Stimulated activated CD4-positive, alpha-beta T cell treated with anti-CD3 and anti-CD28 coated beads, Interleukin-12 subunit alpha, Interleukin-12 subunit beta, amount 100 ng/mL, for 4 hours (primary cell): Measurements from ENCODE around the gene DPP10.

Experiments used
- DNase-seq: peaks from one replicate; pipeline ENCODE4 v3.0.0-alpha.2; 2020

DPP10 gene

GRCh38 chr2:115609978-115610377, 1167.5 kb downstream of the DPP10 start:
- no peak for DNase-seq

DNA sequence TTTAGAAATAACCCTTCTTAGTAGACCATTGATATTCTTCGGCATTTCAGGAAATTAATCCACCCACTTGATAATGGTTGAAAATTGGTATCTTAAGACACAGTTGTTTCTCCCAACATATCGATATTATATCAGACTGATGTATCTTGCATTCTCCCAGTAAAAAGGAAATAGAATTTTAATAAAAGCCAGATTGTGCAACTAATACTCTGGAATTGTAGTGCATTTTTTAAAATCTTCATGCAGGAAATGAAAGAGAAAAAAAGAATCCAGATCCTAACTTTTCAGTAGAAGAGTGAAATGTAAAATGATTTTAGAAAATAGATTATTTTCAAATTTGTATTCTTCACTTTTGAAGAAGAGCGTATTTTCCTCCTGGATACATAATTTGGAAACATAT, 1168.4 kb downstream of the DPP10 start:
- DNase-seq, result no peak

- DNase-seq, result no peak
Measured at GRCh38 chr2:115624332-115624731, 1181.9 kb downstream of the DPP10 start.

DNA sequence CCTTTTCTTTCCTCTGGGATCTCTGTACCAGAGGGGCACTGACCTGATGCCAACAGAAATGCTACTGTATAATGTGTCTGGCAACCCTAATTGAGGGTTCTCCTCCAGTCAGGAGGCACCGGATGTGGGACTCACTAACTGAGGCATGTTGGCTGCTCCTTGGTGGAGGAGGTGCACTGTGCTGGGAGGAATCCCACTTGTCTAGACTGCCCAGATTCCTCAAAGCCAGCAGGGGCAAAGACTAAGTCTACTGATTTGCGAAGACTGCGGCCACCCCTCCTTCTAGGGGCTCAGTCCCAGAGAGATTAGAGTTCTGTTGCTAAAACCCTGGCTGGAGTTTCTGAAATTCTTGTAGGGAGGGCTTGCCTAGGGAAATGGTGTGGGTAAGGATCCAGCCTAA, 1192.1 kb downstream of the DPP10 start:
- DNase-seq, result no peak

DNA sequence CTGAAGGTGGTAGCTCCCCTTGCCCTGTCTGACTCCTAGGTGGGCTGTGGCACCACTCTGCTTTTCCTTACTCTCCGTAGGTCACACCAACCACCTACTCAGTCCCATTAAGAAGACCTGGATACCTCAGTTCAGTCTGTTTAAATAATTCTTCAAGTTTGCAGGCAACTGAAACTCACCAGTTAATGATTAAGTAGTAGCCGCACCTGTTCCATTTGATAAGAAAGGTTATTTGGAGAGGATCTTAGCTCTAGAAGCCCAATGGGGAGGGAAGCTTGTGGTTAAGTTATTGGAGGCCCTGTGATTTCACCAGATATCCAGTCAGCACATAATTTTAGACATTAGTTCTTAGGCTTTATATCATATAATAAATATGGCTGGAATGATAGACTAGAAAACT, 1193.0 kb downstream of the DPP10 start:
- no peak for DNase-seq

- no peak for DNase-seq
Measured at GRCh38 chr2:115649731-115650130, 1207.3 kb downstream of the DPP10 start.

DNA sequence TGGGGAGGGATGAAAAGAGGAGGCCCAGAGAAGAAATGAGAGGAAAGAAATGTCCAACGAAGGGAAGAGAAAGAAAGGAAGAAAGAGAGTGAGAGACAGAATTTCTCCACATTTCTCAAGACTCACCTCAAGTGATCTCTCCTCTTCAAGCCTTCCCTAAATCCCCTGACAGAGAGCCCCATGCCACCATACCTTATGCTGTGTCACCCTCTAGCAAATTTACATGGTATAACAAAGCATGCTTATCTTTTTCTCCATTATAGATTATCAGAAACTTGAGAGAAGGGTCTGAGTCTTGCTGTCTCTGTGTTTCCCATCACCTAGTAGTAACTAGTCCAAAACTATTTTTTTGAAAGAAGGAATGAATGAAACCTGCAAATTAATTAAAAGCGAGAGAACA, 1208.4 kb downstream of the DPP10 start:
- DNase-seq, result no peak

DNA sequence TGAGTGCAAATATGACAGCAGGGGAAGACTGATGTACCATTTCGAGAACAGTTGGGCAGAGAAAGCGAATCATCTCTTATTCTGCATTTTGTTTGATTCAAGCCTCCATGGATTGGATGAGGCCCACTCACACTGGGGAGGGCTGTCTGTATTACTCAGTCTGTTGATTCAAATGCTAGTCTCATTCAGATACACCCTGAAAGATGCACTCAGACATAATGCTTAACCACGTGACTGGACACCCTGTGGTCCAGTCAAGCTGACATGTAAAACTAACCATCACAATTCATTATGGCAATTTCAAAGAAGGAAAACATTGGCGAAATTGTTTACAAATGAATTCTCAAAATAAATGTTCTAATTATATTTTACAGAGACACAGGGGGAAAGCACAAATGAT, 1210.2 kb downstream of the DPP10 start:
- no peak for DNase-seq

DNA sequence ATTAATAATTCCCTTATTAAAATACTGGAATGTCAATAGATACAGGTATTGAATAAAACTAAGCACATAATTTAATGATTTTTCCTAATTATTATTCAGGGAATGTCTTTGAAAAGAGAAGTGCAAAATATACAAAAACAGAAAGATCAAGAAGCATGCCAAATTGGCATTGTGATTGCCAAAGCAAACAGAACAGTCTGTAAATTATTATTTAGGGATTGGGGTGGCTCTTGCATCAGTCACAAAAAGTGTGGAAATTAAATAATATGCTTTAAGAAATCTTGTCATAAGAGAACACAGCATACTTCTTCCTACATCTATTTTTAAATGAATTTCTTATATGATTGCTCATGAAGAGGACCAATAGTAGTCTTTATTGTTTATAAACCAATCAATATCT, 1211.9 kb downstream of the DPP10 start:
- no peak for DNase-seq

DNA sequence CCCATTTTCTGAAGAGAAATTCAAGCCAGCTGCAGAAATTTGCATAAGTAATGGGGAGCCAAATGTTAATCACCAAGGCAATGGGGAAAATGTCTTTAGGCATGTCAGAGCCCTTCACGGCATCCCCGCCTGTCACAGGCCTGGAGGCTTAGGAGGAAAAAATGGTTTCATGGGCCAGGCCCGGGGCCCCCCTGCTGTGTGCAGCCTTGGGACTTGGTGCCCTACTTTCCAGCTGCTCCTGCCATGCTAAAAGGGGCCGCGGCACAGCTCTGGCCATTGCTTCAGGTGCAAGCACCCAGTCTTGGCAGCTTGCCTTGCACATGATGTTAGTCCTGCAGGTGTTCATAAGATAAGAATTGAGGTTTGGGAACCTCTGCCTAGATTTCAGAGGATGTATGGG, 1235.7 kb downstream of the DPP10 start:
- DNase-seq, result no peak

GRCh38 chr2:115684345-115684744, 1241.9 kb downstream of the DPP10 start:
- DNase-seq, result no peak

- no peak for DNase-seq
Measured at GRCh38 chr2:115691409-115691808, 1249.0 kb downstream of the DPP10 start.

DNA sequence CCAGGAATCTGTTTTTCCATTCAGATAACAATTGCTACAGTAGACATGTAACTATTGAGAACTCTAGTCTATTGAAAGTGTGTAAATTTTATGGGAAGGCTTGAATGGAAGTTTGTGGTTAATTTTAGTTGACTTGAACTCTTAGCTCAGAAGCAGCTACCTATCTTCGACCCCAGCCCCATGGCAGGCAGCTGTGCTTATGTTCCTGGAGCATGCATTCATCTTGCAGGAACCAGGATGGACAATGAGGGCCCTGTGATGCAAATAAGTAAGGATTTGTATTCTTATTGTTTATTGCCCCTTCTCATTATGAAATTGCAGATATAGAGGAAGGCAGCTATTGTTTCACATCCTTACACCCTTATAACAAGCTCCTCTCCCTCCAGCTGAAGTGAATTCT, 1252.2 kb downstream of the DPP10 start:
- no peak for DNase-seq

- DNase-seq, result no peak
Measured at GRCh38 chr2:115733190-115733775, 1290.8 kb downstream of the DPP10 start.

DNA sequence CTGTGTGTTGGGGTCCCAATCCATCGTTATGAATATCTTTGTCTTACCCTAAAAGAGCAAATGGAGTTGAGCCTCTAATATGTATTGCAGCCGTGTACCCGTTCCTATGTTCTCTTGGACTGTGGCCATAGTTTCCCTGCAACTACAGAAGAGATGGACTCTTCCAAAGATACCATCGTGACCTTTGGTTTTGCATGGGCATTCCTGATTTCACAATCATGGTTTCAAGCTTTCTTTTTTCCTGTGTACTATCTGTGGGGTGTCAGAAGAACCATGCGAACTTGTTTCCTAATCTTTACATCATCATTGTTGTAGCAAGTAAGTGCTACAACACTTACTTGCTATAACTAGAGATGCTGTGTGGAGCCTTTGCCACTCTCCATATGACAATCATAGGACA, 1295.7 kb downstream of the DPP10 start:
- no peak for DNase-seq

- DNase-seq, result no peak
Measured at GRCh38 chr2:115739574-115739973, 1297.1 kb downstream of the DPP10 start.

DNA sequence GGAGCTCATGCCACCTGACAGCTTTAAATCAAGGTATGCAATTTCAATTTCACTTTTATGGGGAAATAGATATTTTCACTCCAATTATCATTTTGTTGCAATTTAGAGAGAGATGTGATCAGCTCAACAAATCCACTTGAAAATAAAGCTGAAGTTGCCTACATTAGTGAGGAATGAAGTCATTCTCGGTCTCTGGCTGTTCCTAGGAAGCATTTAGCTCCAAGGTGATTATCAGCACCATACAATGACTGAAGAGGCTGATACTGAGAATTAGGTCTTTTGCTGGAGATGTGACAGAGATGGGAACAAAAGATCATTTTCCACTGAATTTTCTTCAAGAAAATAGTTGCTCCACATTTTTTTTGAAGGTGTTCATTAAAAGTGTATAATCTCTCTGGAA, 1303.7 kb downstream of the DPP10 start:
- no peak for DNase-seq

DNA sequence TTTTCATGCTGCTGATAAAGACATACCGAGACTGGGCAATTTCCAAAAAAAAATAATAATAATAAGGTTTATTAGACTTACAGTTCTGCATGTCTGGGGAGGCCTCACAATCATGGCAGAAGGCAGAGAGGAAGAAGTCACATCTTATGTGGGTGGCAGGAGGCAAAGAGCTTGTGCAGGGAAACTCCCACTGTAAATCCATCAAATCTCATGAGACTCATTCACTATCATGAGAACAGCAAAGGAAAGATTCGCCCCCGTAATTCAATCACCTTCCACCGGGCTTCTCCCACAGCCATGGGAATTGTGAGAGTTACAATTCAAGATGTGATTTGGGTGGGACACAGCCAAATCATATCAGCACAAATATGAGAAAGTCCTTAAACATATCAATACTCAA, 1314.8 kb downstream of the DPP10 start:
- no peak for DNase-seq

DNA sequence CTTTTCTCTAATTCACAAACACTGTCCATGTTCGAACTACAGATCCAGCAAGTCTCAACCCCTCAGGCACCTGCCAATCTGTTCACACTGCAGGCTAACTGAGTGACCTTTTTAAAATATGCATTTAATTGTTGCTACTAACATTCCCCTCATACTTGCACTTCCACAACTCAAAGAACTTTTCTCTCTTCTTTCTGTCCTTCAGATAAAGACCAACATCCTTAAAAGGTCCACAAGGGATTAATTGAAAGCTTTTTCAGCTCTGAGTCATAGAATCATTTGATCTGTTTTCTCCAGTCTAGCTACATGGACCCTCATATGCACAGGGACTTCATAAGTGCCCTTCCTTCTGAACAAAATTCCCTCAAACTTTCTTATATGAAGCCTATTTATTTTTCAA, 1321.2 kb downstream of the DPP10 start:
- no peak for DNase-seq

DNA sequence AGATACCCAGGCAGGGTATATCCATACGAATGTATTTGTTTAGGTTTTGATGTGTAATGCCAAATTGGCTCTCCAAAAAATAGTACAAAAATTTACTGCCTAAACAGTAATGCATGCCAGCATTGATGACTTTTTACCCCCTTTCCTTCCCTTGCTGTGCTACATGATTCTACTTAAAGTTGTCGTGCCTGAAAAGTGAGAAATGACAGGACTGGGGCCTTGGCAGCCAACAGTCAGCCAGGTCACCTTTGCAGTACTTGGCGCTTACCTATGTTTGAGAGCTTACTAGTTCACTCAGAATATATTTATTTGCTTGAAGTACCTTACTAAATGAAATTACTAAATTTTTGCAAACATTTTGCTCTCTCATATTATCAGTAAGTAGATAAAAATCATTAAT, 1329.1 kb downstream of the DPP10 start:
- DNase-seq, result no peak

- no peak for DNase-seq
Measured at GRCh38 chr2:115774361-115774760, 1331.9 kb downstream of the DPP10 start.

DNA sequence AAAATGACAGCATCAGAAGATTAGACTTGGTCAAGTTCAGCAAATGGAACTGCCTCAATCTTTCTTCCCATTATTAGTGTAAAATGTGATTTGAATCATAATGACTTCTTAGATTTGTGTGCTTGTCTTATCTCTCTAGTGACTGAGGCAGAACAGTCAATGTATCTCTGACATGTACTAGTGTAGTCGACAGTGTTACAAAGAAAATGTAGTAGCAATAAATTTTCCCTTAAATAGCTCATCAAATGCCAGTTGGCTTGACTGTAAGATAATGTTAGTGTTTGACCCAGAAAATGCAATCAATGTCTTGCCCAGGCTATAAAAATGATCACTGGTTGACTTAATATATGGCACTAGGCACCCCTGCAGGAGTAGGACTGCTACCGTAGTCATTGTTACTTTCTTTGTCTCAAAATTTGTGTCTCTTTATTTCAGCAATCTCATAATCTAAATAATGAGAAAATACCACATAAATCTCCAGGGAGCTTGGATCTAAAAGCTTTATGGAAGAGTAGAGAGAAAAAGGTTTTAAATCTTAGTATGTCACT, 1336.7 kb downstream of the DPP10 start:
- no peak for DNase-seq

DNA sequence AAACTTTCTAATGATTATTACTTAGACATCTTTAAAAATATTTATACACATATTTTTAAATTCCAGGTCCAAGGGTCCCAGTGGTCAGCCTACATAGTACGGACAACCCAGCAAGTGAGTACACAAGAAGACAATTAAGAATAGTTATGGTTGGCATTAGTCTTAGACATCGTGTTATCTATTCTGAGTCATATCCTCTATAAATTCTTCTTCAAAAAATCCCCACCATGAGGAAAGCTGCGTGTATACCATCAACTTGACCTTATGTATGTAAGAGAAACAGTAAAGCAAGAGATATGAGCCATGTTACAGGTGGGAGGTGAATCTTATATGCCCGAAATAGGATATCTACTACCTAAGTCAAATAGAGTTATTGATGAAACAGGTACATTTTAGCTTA, 1339.8 kb downstream of the DPP10 start:
- no peak for DNase-seq

DNA sequence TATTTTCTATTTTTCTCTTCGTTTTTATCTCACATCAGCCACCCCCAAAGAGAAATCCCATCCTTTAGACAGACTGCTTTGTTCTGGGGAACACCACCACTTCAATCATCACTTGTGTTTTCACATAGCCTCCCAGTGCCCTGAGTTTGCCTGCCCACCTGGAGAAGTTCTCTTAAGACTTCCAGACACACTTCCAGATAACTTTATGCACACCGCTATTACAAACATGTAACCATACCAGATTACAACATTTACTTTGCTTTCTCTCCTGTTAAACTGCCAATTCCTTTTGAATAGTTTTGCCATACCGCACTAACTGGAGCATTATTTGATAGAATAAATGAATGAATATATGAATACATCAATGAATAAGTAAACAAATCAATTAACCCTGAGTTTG, 1353.6 kb downstream of the DPP10 start:
- DNase-seq, result no peak

DNA sequence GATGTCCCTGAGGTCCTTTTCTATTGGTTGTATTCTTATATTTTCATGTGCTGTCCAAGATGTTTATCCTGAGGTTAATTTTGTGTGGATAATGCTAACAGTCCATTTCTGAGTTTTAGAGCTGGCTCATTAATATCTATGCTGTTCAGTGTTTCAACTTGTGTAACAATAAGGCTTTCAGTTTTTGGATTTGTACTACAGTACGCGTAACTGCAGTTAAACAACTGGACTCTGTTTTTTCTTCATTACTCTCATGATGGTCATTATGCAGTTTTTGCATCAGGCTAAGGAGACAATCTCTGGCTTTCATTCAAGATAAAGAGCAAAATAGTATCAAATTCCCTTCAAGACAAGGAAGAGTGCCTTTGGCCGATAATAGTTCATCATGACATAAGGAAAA, 1364.8 kb downstream of the DPP10 start:
- no peak for DNase-seq

GRCh38 chr2:115825912-115826311, 1383.5 kb downstream of the DPP10 start:
- DNase-seq, result no peak
